SJCRH30 (cell line): ENCODE measurements around the gene CTDNEP1. TPM values are rescaled to one million over a fixed set of nuclear protein-coding genes. Genes with fewer than 3 reads are reported as not detected.
A peak's percentile ranks its signal among the peaks of the same experiment; 100 is the strongest.

Source experiments
- DNase-seq, 2 experiments: peaks; one replicate each; pipeline ENCODE4 v3.0.0-alpha.2; 2015 to 2020
- H3K27ac ChIP-seq: fragments of 250-450 bp; sonication (Bioruptor Pico); 2 replicates; pipeline ENCODE4 v1.5.1; 2020; ENCODE audit warnings: mild to moderate bottlenecking, moderate library complexity
- H3K27me3 ChIP-seq: fragments of 250-450 bp; sonication (Bioruptor Pico); 2 replicates; pipeline ENCODE4 v1.5.1; 2020; ENCODE audit warnings: mild to moderate bottlenecking, moderate library complexity
- H3K36me3 ChIP-seq: fragments of 250-450 bp; sonication (Bioruptor Pico); 2 replicates; pipeline ENCODE4 v1.5.1; 2020; ENCODE audit warnings: mild to moderate bottlenecking, moderate library complexity
- H3K4me1 ChIP-seq: fragments of 250-450 bp; sonication (Bioruptor Pico); 2 replicates; pipeline ENCODE4 v1.5.1; 2020; ENCODE audit warnings: mild to moderate bottlenecking, moderate library complexity
- H3K4me3 ChIP-seq: fragments of 250-450 bp; sonication (Bioruptor Pico); 2 replicates; pipeline ENCODE4 v1.5.1; 2020; ENCODE audit warnings: mild to moderate bottlenecking, moderate library complexity
- H3K9me3 ChIP-seq: fragments of 250-450 bp; sonication (Bioruptor Pico); replicated peaks from 2 replicates; pipeline ENCODE4 v1.5.1; 2020; ENCODE audit warnings: mild to moderate bottlenecking, moderate library complexity
- total RNA-seq: library from RNA; depleted of rRNA; stranded (reverse); fragments of >200 nt; shearing (Covaris generic); gene quantifications from 2 replicates; pipeline ENCODE4 v1.2.3, GENCODE V29; 2014

CTDNEP1 gene
- total RNA-seq, 1 experiment from 2014 or later, result 36.9 TPM

- Histone ChIP-seq H3K9me3 (no peaks in the 10 kb centered on the region), H3K4me3 (no peak overlapping the region), H3K27ac (no peak overlapping the region), H3K36me3 (peaks cover 4% of the 10 kb centered on the region), H3K4me1 (no peaks in the 10 kb centered on the region), H3K27me3 (no peaks in the 10 kb centered on the region)
- DNase-seq, result no peak
Measured at GRCh38 chr17:7260651-7261378, 9.3 kb upstream of the CTDNEP1 start.

GRCh38 chr17:7260151-7260550 lies 8.6 kb upstream of the CTDNEP1 start:
- H3K9me3 ChIP-seq, result no peaks in the 10 kb centered on the region
- no peak for DNase-seq
- H3K4me1 ChIP-seq, result no peaks in the 10 kb centered on the region
- no peak overlapping the region for H3K27ac ChIP-seq
- no peaks in the 10 kb centered on the region for H3K27me3 ChIP-seq
- peaks cover 4% of the 10 kb centered on the region for H3K36me3 ChIP-seq
- no peak overlapping the region for H3K4me3 ChIP-seq

- no peak for DNase-seq
- no peak overlapping the region for H3K27ac ChIP-seq
- H3K36me3 ChIP-seq, result peaks cover 4% of the 10 kb centered on the region
- H3K4me1 ChIP-seq, result no peaks in the 10 kb centered on the region
- no peak overlapping the region for H3K4me3 ChIP-seq
- no peaks in the 10 kb centered on the region for H3K27me3 ChIP-seq
- H3K9me3 ChIP-seq, result no peaks in the 10 kb centered on the region
Measured at GRCh38 chr17:7259555-7259889, 8.0 kb upstream of the CTDNEP1 start.

GRCh38 chr17:7258731-7259554 lies 7.4 kb upstream of the CTDNEP1 start:
- H3K27me3 ChIP-seq, result no peaks in the 10 kb centered on the region
- H3K9me3 ChIP-seq, result no peaks in the 10 kb centered on the region
- peaks cover 4% of the 10 kb centered on the region for H3K36me3 ChIP-seq
- no peak for DNase-seq
- no peaks in the 10 kb centered on the region for H3K4me1 ChIP-seq
- H3K4me3 ChIP-seq, result no peak overlapping the region
- H3K27ac ChIP-seq, result no peak overlapping the region

GRCh38 chr17:7256766-7257456 lies 5.4 kb upstream of the CTDNEP1 start:
- no peaks in the 10 kb centered on the region for H3K9me3 ChIP-seq
- no peaks in the 10 kb centered on the region for H3K27me3 ChIP-seq
- no peak for DNase-seq
- no peak overlapping the region for H3K27ac ChIP-seq
- H3K4me1 ChIP-seq, result no peaks in the 10 kb centered on the region
- no peak overlapping the region for H3K4me3 ChIP-seq
- H3K36me3 ChIP-seq, result peaks cover 4% of the 10 kb centered on the region

GRCh38 chr17:7254511-7254910 lies 3.0 kb upstream of the CTDNEP1 start:
- Histone ChIP-seq H3K4me3 (no peak overlapping the region), H3K27me3 (no peaks in the 10 kb centered on the region), H3K36me3 (peaks cover 4% of the 10 kb centered on the region), H3K9me3 (no peaks in the 10 kb centered on the region), H3K4me1 (0 out of 2 replicates have a peak, but pooled peaks cover 3% of the 10 kb centered on the region), H3K27ac (no peak overlapping the region)
- no peak for DNase-seq

- Histone ChIP-seq H3K27ac (peak overlapping the region; percentile 93; the same call in 1 of the 2 replicates), H3K36me3 (no peaks in the 10 kb centered on the region), H3K27me3 (no peaks in the 10 kb centered on the region), H3K4me3 (peak overlapping the region; percentile 99), H3K9me3 (no peaks in the 10 kb centered on the region), H3K4me1 (0 out of 2 replicates have a peak, but pooled peaks cover 3% of the 10 kb centered on the region)
- DNase-seq, result no peak
Measured at GRCh38 chr17:7253082-7253481, 1.5 kb upstream of the CTDNEP1 start.

- Histone ChIP-seq H3K27ac (peak within 1 kb of the TSS; percentile 93), H3K27me3 (no peaks in the 10 kb centered on the region), H3K4me3 (peak within 1 kb of the TSS; percentile 99), H3K9me3 (no peaks in the 10 kb centered on the region), H3K4me1 (0 out of 2 replicates have a peak, but pooled peaks cover 3% of the 10 kb centered on the region), H3K36me3 (no peaks in the 10 kb centered on the region)
- peak; percentile 89 to 90 for DNase-seq
Measured at GRCh38 chr17:7252176-7253043, 876 bp upstream of the CTDNEP1 start, which contains the start of gene ELP5. ELP5 (plus strand) TSS chr17:7252215; CDS start chr17:7252551, 336 bp downstream.

- H3K9me3 ChIP-seq, result no peaks in the 10 kb centered on the region
- H3K27me3 ChIP-seq, result no peaks in the 10 kb centered on the region
- no peaks in the 10 kb centered on the region for H3K36me3 ChIP-seq
- H3K4me3 ChIP-seq, result peak overlapping the region; percentile 99
- peak overlapping the region; percentile 36; the same call in 1 of the 2 replicates for H3K27ac ChIP-seq
- no peak for DNase-seq
- 0 out of 2 replicates have a peak, but pooled peaks cover 3% of the 10 kb centered on the region for H3K4me1 ChIP-seq
Measured at GRCh38 chr17:7250695-7251627, 573 bp downstream of the CTDNEP1 start.

- Histone ChIP-seq H3K4me3 (no peak overlapping the region), H3K27me3 (no peaks in the 10 kb centered on the region), H3K9me3 (no peaks in the 10 kb centered on the region), H3K4me1 (0 out of 2 replicates have a peak, but pooled peaks cover 3% of the 10 kb centered on the region), H3K36me3 (no peaks in the 10 kb centered on the region), H3K27ac (no peak overlapping the region)
- no peak for DNase-seq
Measured at GRCh38 chr17:7249830-7250229, 1.7 kb downstream of the CTDNEP1 start.

- DNase-seq, result no peak
- H3K27me3 ChIP-seq, result no peaks in the 10 kb centered on the region
- H3K4me1 ChIP-seq, result 0 out of 2 replicates have a peak, but pooled peaks cover 3% of the 10 kb centered on the region
- no peak overlapping the region for H3K27ac ChIP-seq
- H3K4me3 ChIP-seq, result no peak overlapping the region
- peaks cover 2% of the 10 kb centered on the region; the same call in 1 of the 2 replicates for H3K36me3 ChIP-seq
- H3K9me3 ChIP-seq, result no peaks in the 10 kb centered on the region
Measured at GRCh38 chr17:7249214-7249613, 2.3 kb downstream of the CTDNEP1 start.

- no peaks in the 10 kb centered on the region for H3K27me3 ChIP-seq
- no peaks in the 10 kb centered on the region for H3K9me3 ChIP-seq
- H3K4me1 ChIP-seq, result 0 out of 2 replicates have a peak, but pooled peaks cover 3% of the 10 kb centered on the region
- no peak for DNase-seq
- H3K4me3 ChIP-seq, result no peak overlapping the region
- H3K27ac ChIP-seq, result no peak overlapping the region
- H3K36me3 ChIP-seq, result peaks cover 6% of the 10 kb centered on the region; the same call in 1 of the 2 replicates
Measured at GRCh38 chr17:7248796-7249195, 2.7 kb downstream of the CTDNEP1 start.

GRCh38 chr17:7246779-7247178 lies 4.8 kb downstream of the CTDNEP1 start:
- Histone ChIP-seq H3K27ac (no peak overlapping the region), H3K9me3 (no peaks in the 10 kb centered on the region), H3K4me3 (no peak overlapping the region), H3K27me3 (no peaks in the 10 kb centered on the region), H3K36me3 (peaks cover 6% of the 10 kb centered on the region; the same call in 1 of the 2 replicates), H3K4me1 (0 out of 2 replicates have a peak, but pooled peaks cover 3% of the 10 kb centered on the region)
- DNase-seq, result no peak
